SU-DHL-6 (cell line): ENCODE data around the gene SLC7A6.

Source experiments
- H2AFZ ChIP-seq: fragments of 200-600 bp; sonication (generic); 2 replicates; pipeline ENCODE4 v1.6.1; 2014; ENCODE audit warnings: low read depth, mild to moderate bottlenecking, moderate library complexity, mixed read lengths, antibody characterized with exemption, low read length; ENCODE audit not compliant: severe bottlenecking
- H3F3A ChIP-seq: fragments of 200-600 bp; shearing (Covaris generic); 2 replicates; pipeline ENCODE4 v1.6.0; 2016; ENCODE audit warnings: antibody characterized with exemption, mild to moderate bottlenecking; ENCODE audit not compliant: insufficient read depth
- H3K27ac ChIP-seq: fragments of 200-600 bp; sonication (generic); 2 replicates; pipeline ENCODE4 v1.5.1; 2016; ENCODE audit warnings: low read depth, mild to moderate bottlenecking, low read length, moderate library complexity, mixed read lengths
- H3K27me3 ChIP-seq: fragments of 200-600 bp; sonication (generic), shearing (Covaris generic); 2 replicates; pipeline ENCODE4 v1.6.0; 2014; ENCODE audit warnings: mild to moderate bottlenecking, low read length
- H3K36me3 ChIP-seq: fragments of 200-600 bp; sonication (generic); 2 replicates; pipeline ENCODE4 v1.6.1; 2014; ENCODE audit warnings: mild to moderate bottlenecking, low read length, mixed read lengths
- H3K4me2 ChIP-seq: fragments of 300-600, 200-600 bp; shearing (Covaris generic), sonication (generic); 2 replicates; pipeline ENCODE4 v1.6.0; 2014; ENCODE audit warnings: low read length, low read depth, mild to moderate bottlenecking; ENCODE audit not compliant: poor library complexity, severe bottlenecking
- H3K4me3 ChIP-seq: fragments of 200-600 bp; sonication (generic); 2 replicates; pipeline ENCODE4 v1.5.1; 2014; ENCODE audit warnings: antibody characterized with exemption, low read length, mild to moderate bottlenecking, mixed read lengths; ENCODE audit not compliant: insufficient read depth, poor library complexity, severe bottlenecking
- H3K79me2 ChIP-seq: fragments of 200-600 bp; sonication (generic); 2 replicates; pipeline ENCODE4 v1.6.1; 2014; ENCODE audit warnings: mild to moderate bottlenecking, low read length, moderate library complexity; ENCODE audit not compliant: insufficient read depth
- H3K9ac ChIP-seq: fragments of 200-600 bp; sonication (generic); 2 replicates; pipeline ENCODE4 v1.7.0; 2014; ENCODE audit warnings: mild to moderate bottlenecking, low read length
- H3K9me2 ChIP-seq: fragments of 200-600 bp; sonication (generic); replicated peaks from 2 replicates; pipeline ENCODE4 v1.6.1; 2014; ENCODE audit warnings: low read length; ENCODE audit not compliant: insufficient read depth
- H3K9me3 ChIP-seq: fragments of 200-600 bp; sonication (generic); 2 replicates; pipeline ENCODE4 v1.6.1; 2014; ENCODE audit warnings: low read length, mixed read lengths; ENCODE audit not compliant: insufficient read depth
- H4K20me1 ChIP-seq: fragments of 200-600 bp; sonication (generic); 2 replicates; pipeline ENCODE4 v1.6.1; 2014; ENCODE audit warnings: low read depth, mild to moderate bottlenecking, antibody characterized with exemption, low read length, moderate library complexity, mixed read lengths
- EZH2phosphoT487 ChIP-seq: fragments of 200-600 bp; sonication (generic), shearing (Covaris generic); conservative IDR thresholded peaks from 2 replicates; pipeline ENCODE4 v1.6.1; 2018; ENCODE audit warnings: mild to moderate bottlenecking, antibody characterized with exemption, low read length, moderate library complexity, mixed read lengths
- TF ChIP-seq, protein P1 (sequence below): fragments of 200-600 bp; sonication (generic); IDR thresholded peaks from one replicate; pipeline ENCODE4 v1.5.1; 2017; ENCODE audit warnings: antibody characterized with exemption, mild to moderate bottlenecking, low read length, moderate library complexity; ENCODE audit not compliant: insufficient read depth, poor library complexity, severe bottlenecking

The SLC7A6 gene

DNA sequence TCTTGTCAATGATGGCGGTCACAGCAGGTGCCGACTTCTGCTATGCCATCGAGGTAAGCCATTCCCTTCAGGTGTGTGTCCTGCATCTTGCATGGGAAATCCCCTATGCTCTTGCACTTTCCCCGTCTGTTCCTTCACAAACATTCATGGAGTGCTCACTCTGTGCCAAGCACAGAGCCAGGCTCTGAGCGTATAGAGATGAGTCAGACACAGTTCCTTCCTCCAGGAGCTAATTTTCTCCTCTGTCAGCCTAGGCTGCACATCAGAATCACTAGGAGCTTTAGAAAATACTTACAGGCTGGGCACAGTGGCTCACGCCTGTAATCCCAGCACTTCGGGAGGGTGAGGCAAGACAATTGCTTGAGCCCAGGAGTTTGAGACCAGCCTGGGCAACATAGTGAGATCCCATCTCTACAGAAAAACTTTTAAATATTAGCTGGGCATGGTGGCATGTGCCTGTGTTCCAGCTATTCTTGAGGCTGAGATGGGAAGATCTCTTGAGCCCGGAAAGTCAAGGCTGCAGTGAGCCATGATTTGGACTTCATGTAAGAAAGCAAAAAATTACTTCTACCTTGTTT is 60.5 kb downstream of the SLC7A6 start:
- TF ChIP-seq, protein P1, sequence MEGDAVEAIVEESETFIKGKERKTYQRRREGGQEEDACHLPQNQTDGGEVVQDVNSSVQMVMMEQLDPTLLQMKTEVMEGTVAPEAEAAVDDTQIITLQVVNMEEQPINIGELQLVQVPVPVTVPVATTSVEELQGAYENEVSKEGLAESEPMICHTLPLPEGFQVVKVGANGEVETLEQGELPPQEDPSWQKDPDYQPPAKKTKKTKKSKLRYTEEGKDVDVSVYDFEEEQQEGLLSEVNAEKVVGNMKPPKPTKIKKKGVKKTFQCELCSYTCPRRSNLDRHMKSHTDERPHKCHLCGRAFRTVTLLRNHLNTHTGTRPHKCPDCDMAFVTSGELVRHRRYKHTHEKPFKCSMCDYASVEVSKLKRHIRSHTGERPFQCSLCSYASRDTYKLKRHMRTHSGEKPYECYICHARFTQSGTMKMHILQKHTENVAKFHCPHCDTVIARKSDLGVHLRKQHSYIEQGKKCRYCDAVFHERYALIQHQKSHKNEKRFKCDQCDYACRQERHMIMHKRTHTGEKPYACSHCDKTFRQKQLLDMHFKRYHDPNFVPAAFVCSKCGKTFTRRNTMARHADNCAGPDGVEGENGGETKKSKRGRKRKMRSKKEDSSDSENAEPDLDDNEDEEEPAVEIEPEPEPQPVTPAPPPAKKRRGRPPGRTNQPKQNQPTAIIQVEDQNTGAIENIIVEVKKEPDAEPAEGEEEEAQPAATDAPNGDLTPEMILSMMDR: no peak
- TF ChIP-seq EZH2phosphoT487: no peak
- H2AFZ ChIP-seq: no peak overlapping the region
- no peak overlapping the region for H3K9ac ChIP-seq
- H3K27me3 ChIP-seq: no peaks in the 10 kb centered on the region
- H3K36me3 ChIP-seq: peaks cover 4% of the 10 kb centered on the region
- no peaks in the 10 kb centered on the region for H3F3A ChIP-seq
- H3K9me3 ChIP-seq: no peaks in the 10 kb centered on the region
- H3K9me2 ChIP-seq: no peaks in the 10 kb centered on the region
- H3K27ac ChIP-seq: no peak overlapping the region
- no peaks in the 10 kb centered on the region for H3K79me2 ChIP-seq
- no peaks in the 10 kb centered on the region for H4K20me1 ChIP-seq
- no peak overlapping the region for H3K4me3 ChIP-seq
- H3K4me2 ChIP-seq: no peak overlapping the region

DNA sequence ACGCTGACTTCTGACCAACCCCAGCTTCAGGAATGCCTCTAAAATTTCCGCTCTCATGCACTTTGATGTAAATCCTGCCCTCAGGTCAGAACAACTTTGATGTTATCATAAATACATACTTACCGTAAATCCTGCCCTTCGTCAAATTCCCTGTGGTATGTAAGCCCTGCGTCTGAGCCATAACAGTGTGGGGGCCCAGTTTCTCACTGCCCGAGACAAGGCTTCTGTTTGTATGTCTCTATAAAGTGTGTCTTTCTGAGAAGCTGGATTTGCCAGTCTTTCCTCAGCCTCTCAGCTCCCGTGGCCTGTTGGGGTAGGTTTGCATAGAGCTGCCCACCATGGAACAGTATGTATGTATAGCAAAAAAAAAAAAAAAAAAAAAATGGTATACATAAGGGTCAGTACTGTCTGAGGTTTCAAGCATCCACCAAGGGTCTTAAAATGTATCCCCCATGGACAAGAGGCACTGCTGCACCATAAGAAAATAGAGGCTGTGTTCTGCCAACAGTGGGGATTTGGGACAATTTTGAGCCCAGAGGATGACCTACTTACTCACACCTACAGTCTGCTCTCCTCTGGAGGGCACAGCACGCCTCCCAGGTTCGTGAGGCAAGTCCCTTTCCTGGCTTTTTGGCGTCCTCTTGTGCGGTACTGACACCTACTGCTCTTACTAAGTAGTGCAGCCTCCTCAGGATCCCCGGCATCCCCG is 64.0 kb downstream of the SLC7A6 start:
- H3K4me3 ChIP-seq: no peak overlapping the region
- no peaks in the 10 kb centered on the region for H3K9me3 ChIP-seq
- H3K4me2 ChIP-seq: no peak overlapping the region

DNA sequence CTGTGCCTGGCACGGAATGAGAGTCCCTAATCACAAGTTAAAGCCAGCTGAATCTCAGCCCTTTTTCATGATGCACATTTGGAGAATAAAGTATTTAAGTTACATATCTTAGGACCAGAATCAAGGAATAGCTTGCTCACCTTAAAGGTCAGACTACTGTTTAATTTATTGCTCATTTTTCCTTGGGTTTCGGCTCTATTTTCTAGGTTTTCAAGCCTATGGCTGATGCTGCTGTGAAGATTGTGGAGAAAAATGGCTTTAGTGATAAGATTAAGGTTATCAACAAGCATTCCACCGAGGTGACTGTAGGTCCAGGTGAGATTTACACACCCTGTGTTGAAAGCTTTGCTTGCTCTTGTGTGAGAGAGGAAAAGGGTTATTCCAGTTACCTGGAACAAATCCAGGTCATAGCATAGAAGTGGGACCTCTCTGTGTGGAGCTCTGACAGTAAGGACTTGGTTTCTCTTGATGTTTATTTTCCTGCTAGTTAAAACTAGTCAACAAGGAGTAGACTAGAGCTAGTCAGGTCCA is 64.6 kb downstream of the SLC7A6 start:
- Histone ChIP-seq H3K4me3 (no peak overlapping the region), H3K27me3 (no peaks in the 10 kb centered on the region), H4K20me1 (no peaks in the 10 kb centered on the region), H3K9ac (no peak overlapping the region), H3K4me2 (no peak overlapping the region), H2AFZ (no peak overlapping the region), H3K27ac (no peak overlapping the region), H3K9me3 (no peaks in the 10 kb centered on the region), H3K79me2 (no peaks in the 10 kb centered on the region), H3F3A (no peaks in the 10 kb centered on the region), H3K36me3 (no peaks in the 10 kb centered on the region; the same call in 1 of the 2 replicates), H3K9me2 (no peaks in the 10 kb centered on the region)
- no peak for TF ChIP-seq EZH2phosphoT487
- TF ChIP-seq, protein P1: no peak

More for the DNA sequence above, 64.0 kb downstream of the SLC7A6 start:
- Histone ChIP-seq H3K27ac (no peak overlapping the region), H3K9ac (no peak overlapping the region), H3K36me3 (no peaks in the 10 kb centered on the region), H3K27me3 (no peaks in the 10 kb centered on the region), H3F3A (no peaks in the 10 kb centered on the region), H3K9me2 (no peaks in the 10 kb centered on the region), H2AFZ (no peak overlapping the region), H4K20me1 (no peaks in the 10 kb centered on the region), H3K79me2 (no peaks in the 10 kb centered on the region)
- TF ChIP-seq, protein P1: peak; percentile 91
- no peak for TF ChIP-seq EZH2phosphoT487
